GM18499 (cell line): Measurements from ENCODE around the gene GCLC.
"Not testable (repeated sequence)": the region's sequence is repeated elsewhere in the genome, so short reads cannot be mapped to it uniquely, and the experiment has no call there.

ENCODE experiments used
- ATAC-seq: cut with Tn5 transposase; IDR thresholded peaks from one replicate; pipeline ENCODE4 v1.9.1; 2021; ENCODE audit warnings: moderate number of reproducible peaks; ENCODE audit not compliant: insufficient read depth, unreplicated experiment

Gene GCLC

DNA sequence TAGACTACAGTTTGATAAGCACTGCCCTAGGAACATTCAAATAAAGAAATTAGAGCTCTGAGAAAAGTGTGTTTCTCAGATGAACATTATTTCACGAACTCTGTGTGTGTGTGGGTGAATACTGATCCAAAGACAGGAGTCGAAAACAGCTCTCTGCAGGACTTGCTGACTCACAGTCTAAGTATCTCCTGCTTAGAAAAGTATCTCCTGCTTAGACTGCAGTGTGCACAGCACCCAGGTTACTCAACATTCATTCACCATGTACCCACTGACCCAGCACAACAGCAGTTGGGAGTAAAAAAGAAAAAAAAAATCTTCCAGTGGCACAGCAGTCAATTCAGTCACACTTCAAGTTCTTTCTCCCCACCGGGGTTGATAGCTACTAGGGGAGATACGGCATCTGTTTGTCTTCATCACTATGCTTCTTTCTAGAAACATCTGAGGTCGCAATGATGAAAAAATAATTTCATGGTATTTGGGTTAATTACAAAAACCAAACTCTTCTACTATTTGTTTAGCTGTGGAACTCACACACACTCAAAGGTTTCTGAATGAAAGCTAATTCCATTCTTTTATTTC, 48.0 kb downstream of the GCLC start:
- ATAC-seq, result no peak

DNA sequence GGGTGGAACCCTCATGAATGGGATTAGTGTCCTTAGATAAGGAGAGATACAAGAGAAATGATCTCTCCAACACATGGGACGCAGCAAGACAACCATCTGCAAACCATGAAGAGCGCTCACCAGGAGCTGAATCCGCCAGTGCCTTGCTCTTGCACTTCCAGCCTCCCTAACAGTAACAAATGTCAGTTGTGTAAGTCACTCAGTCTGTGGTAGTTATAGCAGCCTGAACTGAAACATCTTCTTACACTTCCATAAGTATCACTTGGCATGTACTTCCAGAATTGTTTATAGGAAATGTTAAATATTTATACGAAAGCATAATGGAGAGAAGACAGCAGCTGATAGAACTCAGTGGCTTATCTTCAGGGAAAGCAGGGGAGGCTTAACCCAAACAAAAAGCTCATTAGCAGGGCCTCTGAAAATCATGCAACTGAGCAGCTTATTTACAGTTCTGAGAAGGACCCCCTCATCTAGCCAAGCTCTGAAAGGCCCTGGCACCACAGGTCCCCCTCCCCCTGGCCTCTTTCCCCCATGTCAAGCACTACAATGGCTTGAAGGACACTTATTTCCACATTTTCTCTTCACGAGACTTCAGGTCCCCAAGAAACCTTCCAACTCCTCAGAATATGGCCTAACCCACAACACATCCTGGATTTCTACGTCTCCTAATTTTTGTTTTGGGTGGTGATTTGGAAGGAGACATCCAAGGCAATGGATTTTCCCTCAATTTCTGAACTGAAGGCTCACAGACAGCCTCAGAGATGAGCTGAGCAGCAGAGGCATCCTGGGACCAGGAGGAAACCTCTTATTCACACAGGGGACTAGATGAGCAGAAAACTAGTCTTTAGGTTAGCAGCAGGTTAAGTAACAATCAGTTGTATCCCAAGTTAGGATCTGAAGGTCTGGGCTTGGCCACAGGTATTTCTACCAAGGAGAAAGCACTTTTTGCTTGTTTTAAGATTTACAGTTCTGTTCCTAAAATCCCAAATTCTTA, 49.1 kb downstream of the GCLC start:
- no peak for ATAC-seq

DNA sequence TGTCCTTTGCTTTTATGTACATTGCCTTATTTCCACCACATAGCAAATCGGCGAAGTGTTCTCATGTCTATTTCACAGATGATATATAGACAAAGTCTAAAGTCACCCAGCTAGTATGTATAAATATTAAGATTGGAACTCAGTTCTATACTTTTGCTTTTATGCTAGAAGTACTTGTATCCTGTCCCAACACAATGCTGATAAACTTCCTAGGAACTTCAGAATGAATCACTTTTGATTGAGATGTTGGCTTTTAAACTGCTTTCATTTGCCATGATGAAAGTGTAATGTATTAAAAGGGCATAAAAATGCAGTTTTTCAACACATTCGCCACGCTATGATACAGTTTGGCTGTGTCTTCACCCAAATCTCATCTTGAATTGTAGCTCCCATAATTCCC, 50.8 kb downstream of the GCLC start:
- ATAC-seq, result no peak

DNA sequence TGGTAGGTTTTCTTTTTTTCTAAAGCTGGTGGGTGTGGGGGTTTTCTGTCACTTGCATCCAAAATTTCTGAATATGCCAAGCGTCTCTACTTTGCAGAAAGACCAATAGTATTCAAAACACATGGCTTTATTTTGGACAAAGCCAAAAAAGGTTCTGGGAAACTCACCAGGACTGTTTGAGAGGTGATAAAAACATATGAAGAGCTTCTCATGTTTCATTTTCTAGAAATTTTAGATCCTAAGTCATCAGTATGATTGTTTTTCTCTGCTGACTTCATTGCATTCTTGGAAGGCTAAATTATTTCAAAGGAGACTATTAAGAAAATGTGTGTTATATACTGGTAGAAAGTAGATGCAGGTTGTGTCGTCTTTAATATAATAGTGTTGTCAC, 51.3 kb downstream of the GCLC start:
- ATAC-seq, result no peak

DNA sequence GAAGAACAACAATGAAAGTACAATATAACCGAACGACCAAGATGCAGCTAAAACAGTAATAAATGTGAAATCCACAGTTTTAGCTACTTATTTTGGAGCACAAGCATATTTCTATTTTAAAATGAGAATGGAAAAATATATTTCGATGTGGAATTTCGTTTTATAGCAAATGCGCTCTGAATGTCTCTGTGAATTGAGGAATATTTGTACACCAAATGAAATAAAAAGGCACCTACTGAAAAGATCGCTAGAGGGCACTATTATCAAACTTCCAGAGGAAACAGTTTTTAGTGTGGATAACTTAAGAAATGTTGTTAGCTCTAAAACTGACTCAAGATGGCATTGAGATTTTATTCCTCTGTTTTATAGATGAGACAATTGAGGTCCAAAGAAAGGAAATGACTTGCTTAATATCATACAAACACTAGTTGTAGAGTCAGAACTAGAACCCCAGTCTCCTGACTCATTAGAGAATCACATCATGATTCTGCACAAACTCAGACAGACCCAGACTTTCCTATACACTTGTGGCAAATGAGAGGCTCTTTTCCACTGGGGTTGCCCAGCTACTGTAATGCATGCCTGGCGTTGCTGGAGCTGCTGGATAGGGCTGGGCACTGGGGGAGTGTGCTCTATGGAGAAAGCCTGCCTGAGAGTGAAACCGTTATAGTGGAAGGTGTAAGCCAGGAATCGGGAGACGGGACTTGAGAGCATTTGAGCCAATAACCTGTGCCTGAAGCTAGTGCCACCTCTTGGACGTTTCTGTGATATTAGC, 51.9 kb downstream of the GCLC start:
- no peak for ATAC-seq

DNA sequence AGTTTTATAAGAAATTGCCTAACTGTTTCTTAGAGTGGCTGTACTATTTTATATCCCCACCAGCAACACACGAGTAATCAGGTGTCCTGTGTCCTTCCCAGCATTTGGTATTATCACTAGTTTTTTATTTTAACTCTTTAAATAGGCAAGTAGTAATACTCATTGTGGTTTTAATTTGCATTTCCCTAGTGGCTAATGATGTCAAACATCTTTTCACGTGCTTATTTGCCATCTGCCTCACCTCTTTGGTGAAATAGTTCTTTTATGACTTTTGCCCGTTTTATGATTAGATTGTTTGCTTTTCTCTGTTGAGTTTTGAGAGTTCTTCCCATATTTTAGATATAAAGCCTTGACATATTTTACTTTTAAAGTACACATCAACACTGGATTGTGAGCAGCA, 57.8 kb downstream of the GCLC start:
- no peak for ATAC-seq

DNA sequence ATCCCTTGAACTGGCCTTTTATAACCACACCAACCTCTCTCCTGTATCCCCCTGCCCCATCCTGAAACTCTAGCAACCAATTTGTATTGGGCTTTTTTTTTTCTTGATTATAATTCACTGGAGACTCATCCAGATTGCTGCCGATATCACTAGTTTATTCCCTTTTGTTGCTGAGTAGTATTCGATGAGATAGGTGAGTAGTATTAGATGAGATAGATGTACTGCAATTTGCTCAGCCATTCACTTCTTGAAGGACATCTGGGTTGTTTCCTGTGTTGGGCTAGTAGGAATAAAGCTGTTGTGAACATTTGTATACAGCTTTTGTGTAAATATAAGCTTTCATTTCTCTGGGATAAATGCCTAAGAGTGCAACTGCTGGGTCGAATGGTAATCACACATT, 58.2 kb downstream of the GCLC start:
- no peak for ATAC-seq

DNA sequence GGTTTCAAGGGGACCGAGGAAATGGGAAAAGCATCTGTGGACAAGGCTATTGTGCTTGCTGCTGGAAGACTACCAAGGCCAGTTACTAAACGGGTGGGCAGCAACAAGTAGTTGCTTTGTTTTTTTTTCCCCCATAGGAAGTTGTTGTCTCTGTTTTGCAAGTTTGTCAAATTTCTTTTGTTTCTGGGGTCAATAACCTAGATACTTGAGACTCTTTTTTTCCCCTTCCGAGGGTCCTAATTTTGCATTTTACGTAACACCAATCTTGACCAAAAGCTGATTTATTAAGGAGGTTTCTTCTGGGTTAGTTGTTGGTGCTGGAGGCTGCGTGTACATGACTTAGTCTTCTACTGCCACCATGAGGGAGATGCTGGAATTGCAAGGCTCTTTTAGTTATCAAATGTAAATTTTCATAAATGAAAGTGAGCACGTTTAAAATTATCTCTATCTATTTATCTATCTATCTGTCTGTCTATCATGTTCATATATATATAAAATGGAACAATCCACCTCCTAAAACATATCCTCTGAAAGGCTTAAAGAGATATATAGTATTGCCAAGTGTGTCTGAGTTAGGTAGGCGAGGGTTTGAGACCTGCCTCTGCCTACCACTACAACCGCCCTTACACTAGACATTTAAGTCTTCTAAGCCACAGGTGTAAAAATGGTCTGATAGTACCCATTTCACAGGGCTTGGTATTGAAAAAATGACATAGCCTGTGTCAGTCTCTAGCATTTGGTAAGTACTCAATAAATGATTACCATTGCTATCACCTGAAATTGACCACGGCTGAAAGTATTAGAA, 60.2 kb downstream of the GCLC start:
- ATAC-seq, result no peak

DNA sequence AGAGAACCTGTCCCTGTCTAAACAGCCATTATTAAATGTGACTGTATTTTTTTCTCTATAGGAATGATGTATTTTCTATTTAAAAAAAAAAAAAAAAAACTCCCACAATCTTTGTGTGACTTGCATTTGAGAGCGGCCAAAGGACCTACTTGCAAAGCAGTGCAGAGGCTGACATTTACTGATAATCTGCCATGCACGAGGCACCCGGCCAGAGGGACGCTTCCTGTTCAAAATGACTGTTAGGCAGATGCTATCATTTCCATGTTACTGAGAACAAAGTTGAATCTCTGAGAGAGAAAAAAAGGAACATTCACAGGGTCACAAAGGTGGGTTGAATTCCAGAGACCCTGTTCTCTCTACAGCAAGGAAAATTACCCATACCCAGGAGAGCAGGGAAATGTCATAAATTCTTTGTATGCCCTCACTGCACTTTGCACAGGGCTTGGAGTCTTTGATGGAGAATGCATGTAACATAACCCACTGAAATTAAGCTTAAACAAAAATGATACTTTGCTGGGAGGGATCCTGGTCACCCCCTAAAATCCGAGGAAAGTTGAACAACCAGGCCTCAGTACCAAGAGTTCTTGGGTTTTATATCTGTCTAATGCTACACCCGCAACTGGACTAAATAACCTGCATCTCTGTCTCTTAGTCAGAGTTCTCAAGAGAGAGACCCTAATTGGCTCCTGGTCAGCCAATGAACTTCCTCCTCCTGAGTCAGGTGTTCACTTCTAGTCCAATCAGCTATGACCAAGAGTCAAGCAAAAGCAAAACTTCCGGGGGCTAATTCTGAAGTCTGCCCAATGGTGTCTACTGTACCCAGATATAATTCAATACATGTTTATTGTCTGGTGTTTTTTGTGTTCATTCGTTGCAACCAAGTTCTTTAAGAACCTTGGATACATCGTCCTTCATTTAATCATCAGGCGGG, 61.2 kb downstream of the GCLC start:
- ATAC-seq, result no peak

DNA sequence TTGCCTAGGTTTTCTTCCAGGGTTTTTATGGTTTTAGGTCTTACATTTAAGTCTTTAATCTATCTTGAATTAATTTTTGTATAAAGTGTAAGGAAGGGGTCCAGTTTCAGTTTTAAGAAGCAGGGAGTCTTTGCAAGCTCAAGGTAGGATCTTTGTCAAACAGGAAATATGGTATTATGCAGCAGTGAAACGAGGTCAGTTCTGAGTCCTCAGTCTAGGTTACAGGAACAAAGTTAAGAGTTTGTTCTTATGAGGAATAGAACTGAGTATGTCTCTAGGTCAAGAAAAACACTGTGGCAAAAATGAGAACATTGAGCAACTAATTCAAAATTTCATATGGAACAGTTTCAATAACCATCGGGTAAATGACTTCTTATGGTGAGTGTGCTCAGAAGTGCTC, 63.6 kb downstream of the GCLC start:
- ATAC-seq, result no peak

DNA sequence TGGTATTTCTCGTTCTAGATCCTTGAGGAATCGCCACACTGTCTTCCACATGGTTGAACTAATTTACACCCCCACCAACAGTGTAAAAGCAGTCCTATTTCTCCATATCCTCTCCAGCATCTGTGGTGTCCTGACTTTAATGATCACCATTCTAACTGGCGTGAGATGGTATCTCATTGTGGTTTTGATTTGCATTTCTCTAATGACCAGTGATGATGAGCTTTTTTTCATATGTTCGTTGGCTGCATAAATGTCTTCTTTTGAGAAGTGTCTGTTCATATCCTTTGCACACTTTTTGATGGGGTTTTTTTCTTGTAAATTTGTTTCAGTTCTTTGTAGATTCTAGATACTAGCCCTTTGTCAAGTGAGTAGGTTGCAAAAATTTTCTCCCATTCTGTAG, 64.1 kb downstream of the GCLC start:
- ATAC-seq, result not testable (repeated sequence)

DNA sequence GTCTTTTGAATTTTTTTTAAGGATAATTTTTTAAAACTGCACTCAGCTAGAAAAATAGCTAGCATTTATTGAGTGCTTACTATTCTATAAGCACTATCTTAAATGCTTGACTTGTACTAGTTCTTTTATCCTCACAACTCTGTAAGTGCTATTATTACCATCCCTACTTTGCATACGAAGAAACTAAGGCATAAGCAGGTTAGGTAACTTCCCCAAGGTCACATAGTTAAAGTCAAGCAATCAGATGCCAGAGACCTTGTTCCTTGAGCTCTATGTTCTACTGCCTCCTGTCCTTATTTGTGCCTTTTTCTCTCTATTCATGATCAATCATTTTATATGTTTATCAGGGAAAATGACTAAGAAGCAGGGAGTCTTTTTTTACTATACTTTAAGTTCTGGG, 65.0 kb downstream of the GCLC start:
- no peak for ATAC-seq

DNA sequence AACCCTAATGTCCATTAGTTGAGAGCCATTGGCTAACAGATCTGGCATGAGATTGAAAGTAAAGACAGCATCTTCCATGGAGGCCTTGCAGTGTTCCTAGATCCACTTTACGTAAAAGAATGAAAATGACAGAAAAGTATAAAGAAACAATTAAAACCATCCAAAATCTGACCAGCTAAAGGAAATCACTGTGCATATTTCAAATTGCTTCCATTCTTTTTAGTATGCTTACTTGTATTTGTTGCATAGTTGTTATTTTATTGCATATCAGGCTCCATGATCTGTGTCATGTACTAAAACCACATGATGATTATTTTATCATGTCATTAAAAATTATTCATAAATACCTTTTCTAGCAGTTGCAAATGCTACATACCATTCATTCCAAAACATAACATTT, 67.9 kb downstream of the GCLC start:
- ATAC-seq, result no peak

DNA sequence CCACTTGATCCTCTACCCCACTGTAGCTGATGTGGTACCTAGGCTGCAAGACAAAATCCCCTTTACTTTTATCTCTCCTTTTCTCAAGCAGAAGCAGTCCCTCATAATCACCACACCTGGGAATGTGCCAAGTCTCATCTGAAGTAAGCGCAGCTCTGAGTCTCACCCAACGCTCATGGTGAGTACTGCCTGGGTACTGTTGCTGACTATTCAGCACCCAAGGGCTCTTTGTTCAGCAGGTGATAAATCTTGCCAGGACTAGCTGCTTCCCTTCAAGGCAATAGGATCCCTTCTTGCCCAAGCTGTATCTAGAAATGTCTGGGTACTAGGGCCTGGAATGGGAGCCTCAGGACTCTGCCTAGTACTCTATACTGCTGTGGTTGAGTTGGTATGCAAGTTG, 70.9 kb downstream of the GCLC start:
- no peak for ATAC-seq

DNA sequence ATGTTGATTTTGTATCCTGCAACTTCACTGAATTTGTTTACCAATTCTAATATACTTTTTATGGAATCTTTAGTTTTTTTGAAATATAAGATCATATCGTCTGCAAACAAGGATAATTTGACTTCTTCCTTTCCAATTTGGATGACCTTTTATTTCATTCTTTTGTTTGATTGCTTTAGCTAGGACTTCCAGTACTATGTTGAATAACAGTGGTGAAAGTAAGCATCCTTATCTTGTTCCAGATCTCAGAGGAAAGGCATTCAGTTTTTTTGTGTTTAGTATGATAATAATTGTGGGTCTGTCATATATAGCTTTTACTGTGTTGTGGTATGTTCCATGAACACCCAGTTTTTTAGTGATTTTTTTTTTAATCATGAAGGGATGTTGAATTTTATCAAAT, 75.7 kb downstream of the GCLC start:
- ATAC-seq, result no peak

DNA sequence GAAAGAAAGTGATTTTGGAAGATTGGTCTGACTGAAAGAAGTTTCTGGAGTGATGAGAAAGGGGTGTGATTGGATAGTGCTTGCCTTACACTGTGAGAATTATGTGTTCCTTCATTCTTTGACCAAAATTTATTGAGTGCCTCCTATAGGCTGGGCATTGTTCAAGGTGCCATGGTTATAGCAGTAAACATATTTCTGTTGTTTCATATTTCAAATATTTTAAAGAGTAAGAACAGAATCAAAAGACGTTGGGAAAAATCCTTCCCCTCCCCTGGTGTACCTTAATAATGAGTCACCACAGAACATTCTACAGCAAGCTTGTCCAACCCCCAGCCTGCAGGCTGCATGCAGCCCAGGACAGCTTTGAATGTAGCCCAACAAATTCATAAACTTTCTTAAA, 78.6 kb downstream of the GCLC start:
- no peak for ATAC-seq

DNA sequence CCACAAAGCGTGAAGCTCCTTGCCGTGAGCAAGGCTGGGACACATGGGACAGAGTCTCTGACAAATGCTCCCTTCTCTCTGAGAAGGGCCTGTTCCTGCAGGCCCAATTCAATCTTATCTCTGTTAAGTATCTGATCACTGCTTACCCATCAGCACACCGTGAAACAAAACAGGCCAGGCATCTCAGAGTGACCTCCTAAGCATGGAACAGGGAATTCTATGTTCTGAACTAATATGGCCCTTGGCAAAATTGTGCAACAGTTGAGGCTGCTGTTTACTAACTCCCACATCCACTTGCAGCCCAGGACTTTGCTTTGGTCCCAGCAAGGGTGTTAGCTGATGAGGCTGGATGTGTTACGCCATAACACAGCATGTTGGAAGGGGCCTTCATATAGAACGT, 79.2 kb downstream of the GCLC start:
- no peak for ATAC-seq

DNA sequence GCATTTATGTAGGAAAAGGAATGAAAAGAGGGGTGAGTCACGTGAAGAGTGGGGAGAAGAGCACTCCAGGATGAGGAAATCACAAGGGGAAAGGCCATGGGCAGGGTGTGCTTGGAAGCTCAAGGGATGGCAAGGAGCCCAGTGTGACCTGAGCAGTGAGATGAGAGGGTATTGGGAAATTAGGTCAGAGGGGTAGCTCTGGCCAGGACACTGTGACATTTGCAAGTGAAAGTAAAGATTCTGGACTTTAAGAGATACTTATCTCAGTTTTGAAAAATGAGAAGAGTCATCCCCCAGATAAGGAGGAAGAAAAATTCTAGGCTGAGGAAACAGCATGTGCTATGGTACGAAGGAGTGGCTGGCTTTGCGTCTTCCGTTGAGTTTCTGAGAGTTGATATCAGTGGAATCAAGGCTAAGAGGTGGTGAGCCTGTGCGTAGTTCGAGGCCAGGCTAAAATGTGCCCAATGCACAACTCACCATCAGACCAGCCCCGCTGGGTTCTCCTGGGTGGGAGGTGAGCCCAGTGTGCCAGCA, 79.9 kb downstream of the GCLC start:
- no peak for ATAC-seq

DNA sequence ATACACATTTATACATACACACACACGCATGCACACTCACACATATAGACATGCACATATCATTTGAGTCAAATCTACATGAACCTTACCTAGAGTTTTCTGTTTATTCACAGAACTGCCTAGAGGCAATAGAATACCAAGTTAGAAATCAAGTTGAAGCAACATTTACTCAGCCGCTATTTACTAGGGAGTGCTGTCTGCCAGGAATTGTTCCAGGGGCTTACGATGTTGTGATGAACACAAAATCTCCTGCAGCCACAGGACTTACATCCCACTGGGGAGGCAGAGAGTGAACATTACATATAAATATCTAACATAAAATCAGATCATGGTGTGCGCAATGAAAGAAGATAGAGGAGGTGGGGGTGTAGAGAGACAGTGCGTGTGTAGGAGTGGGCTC, 80.4 kb downstream of the GCLC start:
- no peak for ATAC-seq
